HG02763 (cell line): Measurements from ENCODE around the gene NOTCH1.

Experiments used
- ATAC-seq: cut with Tn5 transposase; IDR thresholded peaks from one replicate; pipeline ENCODE4 v1.9.1; 2021; ENCODE audit warnings: mild to moderate bottlenecking, moderate library complexity; ENCODE audit not compliant: unreplicated experiment

NOTCH1 gene

DNA sequence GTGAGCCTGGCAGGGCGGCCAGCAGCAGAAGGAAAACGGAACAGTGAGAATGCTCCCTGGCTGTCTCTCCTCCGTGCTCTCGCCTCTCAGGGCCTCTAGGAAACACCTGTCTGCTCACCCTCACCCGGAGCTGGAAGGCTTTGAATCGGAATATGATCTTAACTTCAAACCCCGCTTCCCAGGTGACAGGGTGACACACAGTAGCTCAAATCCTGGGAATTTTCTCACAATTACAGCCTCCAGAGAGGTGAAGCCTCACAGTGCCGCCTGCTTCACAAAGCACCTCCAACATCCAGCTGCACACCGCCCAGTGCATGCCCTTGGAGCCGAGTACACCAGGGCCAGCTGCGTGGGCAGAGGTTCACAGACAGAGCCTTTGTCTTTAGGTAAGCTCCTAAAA lies 75.5 kb downstream of the NOTCH1 start:
- ATAC-seq, result no peak

DNA sequence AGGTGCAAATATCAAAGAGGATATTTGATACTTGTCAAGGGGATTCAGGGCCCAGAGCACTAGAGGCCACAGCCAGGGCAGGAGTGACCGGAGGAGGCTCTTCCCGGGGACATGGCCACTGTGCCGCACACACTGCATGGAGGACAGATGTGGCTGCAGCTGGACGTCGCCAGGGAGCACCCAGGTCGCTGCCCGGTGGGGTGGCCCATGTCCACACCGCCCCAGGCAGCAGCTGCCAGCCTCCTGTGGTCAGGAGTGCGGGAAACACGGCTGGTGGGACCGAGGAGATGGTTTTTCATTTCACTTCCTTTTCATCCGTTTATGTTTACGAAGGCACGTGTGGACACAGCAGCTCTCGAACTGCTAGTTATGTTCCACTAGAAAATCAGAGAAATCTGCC lies 78.1 kb downstream of the NOTCH1 start:
- no peak for ATAC-seq

DNA sequence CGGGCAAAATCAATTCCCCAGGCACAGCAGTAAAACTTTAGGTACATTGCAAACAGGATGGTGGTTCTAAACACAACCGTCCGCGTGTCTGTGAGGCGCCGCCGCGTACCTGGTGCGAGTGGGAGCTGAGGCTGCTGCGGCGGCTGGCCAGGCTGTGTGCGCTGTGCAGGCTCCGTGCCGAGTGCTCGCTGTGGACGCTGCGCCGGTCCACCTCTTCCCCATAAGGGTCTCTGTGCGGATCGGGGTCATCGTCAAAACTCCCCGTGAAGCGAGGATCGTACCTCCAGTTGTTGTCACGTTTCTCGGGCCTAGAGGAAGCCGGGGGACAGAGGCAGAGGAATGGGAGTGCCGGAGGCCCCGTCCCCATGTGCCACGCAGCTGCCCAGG lies 79.7 kb downstream of the NOTCH1 start:
- ATAC-seq, result no peak

DNA sequence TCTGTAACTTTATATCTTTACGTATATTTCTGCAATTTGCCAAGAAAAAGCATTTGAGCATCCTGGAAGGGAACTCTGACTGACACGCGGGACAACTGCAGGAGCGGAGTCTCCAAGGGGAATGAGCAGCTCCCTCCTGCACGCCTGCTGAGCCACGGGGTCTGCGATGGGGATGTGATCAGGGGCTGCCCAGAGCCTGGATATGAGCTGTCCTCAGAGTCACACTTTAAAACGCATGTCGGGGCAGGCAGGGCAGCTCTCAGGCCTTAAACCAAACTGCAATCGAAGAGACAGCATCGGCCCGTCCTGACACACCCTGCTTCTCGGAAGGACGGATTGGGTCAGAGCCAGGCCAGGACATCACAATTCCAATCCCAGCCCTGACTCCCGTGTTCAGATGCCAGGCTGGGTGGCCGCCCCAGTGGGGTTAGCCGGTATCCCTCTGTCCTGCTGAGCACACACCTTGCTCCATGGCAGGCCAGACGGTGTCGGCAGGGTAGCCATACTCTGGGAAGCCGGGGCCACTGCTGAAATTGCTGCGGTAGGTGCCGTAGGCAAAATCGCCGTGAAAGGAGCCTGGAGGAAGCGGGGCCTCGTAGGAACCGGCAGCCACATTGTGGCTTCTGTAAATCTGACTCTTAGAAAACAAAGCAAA lies 80.2 kb downstream of the NOTCH1 start:
- ATAC-seq, result no peak

DNA sequence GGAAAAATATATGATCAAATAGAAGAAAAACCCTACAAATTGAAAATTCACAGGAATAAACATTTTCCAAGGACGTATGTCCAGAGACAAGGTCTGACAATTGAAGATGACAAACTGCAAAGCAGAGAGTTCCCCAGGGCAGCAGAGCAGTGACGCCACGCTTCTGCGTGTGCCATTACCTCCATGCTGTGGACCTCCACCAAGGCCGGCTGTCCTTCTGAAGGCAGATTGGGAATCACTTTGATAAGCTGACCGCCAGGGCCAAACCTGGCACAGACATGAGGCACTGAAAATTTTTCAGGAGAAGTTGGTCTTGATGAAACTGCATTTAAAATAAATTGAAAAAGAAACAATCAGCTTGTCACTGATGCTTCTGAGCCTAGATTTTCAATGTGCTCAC lies 81.6 kb downstream of the NOTCH1 start:
- no peak for ATAC-seq

DNA sequence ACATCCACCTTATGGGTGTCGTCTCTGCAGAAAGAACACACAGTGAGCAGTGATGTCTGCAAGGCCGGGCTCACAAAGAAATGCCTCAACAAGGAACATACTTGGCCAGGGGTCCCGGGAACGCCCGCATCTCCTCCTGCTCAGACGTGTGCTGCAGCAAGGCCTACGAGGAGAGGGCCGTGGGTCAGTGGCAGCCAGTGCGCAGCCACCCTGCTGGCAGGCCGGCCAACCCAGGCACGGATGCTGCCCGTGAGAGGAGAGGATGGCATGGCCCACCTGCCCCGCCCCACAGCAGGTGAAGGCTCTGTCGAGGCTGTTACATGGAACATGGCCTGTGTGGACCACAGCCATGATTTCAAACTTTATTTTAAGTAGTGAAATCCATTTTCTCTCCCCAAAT lies 82.3 kb downstream of the NOTCH1 start:
- no peak for ATAC-seq

DNA sequence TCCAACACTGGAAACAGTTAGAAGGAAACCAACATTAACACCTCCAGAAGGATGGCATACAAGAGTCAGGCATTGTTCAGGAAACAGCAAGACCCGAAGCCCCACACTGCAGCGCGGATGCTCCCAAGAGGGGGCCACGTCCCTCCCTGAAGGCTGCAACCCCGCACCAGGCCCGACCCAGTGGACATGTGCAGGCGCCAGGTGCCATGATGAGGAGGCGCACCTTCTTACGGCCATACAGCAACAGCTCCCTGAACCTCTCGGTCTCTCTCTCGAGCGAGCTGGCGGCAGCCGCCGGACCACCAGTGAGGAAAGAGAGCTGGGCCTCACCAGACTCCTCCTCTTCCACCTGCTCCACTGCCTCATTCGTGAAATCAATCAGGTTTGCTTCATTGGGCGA lies 83.2 kb downstream of the NOTCH1 start:
- no peak for ATAC-seq

DNA sequence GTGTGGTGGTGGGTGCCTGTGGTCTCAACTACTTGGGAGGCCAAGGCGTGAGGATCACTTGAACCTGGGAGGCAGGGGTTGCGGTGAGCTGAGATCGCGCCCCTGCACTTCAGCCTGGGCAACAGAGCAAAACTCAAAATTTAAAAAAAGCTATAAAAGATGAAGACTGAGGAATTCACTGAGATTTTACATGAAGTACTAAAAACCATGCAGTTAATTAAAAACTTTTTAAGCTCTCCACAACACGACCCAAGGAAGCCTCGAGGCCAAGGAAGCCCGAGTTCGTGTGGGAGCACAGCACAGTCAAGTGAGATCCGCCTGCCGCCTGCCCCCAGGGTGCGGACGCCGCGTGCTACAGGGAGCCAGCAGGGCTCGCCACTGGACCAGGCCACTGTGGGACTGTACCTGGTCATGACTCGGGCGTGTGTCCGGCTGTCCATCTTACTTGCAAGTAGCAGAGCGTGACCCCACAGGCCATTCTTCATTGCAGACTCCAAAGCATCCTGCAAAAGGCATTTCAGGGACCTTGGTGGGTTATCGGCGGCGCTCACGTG lies 85.0 kb downstream of the NOTCH1 start:
- no peak for ATAC-seq

DNA sequence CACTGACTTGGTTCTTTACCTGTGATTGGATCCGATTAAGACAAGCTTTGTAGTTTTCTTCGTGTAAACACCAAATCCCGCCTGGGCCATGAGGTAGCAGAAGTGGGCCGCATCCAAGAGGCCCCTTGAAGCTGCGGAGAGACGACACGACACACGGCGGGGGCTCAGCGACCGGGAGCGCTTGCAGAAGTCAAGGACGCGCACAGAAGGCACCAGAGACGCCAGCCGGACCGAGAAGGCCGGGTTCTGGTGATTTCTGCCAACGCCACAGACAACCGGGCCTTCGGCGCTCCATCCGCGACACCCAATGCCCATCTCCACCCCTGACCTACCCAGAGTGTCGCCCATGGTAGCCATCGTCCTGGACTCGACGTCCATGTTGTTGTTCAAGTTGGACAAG lies 86.4 kb downstream of the NOTCH1 start:
- no peak for ATAC-seq

DNA sequence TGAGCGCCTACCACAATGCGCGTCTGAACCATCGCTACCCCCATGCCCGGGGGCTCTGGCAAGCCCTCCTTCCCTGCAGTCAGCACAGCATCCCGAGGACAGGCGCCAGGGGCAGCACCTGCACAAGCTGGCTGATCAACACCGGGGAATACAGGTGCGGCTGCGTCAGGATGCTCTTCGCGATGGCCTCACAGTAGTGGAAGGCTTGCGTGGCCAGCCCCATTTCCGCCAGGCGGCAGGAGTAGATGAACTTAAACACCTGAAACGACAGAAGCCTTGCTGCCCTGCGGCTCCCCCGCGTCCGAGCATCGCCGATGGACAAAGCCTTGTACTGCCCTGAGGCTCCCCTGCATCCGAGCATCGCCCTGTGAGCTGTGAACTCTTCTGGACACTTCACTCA lies 88.5 kb downstream of the NOTCH1 start:
- no peak for ATAC-seq

DNA sequence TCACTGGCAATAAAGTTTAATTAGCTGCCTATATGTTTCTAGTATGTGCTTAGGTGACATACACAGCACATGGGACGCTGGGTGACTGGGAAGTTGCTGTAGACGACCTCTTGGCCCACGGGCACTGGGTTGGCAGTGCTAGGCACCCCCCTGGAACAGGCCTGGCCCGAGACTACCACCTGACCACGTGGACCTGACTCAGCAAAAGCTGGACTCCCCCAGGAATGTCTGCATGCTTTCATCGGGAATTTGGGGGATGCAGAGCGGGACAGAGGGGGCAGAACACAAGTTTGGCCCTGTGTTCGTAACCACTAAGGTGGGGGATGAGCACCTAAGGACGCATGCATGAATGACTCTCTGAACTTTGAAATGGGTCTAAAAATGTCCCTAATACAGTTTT lies 89.6 kb downstream of the NOTCH1 start:
- no peak for ATAC-seq

DNA sequence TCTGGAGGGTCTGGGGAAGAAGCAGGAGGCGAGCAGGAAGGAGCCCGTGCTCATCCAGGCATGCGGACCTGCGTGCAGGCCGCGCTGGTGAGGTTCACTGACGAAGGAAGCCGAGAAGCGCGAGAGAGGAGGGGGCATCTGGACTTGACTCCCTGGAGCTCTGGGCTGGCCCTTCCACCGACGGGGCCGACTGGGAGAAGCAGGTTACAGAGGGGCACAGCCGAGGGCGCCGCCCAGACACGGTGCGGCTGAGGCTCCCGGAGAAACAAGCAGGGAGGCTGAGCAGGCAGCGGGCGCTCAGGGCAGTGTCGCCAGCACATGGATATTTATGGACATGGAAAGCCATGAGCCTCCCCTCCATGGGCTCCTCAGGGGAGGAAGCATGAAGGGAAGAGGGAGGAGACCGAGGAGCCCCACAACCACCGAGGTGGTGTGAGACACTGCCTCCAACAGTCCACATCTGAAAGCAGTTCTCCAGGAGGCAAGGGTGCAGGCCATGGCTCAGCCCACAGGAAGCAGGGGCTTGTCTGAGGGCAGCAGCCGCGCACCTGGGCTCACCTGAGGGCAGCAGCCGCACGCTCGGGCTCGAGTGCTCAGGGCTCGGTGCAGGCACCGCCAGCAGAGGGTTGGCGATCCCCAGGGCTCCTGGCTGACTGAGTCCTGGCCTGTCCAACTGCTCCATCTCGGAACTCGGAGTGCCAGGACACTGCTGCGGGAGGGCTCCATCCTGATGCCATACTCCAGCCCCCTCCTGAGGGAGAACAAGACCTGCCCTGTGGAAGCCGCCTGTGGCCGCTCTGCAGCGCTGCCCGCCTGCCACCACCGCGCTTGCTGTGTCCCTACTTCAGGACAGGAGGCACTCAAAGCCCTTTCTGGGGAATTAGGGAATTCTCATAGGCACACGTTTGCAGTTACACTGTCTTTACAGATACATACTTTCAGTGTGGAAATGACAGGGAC lies 90.5 kb downstream of the NOTCH1 start:
- no peak for ATAC-seq

DNA sequence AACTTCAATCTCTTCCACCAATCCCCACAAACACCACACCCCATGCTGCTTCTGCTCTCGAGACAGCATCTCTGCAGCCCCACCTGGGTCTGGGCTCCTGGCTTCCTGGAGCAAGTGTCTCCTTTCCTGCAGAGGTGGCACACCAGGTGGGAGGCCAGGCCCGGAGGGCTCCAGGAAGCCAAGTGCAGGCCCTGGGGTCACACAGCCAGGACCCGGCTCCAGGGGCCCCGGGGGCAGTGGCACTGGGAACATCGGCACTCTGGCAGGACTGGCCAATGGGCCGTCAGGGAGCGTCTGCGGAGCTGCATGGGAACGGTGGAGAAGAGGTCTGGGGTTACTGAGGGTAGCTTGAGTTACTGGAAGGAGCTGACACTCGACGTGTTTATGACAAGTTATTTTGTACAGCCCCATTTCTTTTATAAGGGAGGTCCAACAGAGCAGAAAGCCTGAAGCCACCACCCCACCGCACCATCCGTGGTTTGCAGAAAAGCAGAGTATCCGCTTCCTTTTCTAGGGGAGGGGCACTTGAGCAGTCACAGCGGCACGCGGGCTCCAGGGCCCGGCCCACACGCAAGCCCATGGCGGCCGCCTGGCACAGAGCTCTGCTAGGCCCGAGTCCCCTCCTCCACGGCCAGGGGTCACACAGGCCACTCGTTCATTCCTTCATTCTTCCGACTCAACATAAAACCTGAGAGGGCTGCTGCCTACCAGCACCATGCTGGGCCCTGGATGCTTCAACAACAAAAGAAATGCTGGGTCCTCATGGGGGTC lies 91.6 kb downstream of the NOTCH1 start:
- no peak for ATAC-seq

DNA sequence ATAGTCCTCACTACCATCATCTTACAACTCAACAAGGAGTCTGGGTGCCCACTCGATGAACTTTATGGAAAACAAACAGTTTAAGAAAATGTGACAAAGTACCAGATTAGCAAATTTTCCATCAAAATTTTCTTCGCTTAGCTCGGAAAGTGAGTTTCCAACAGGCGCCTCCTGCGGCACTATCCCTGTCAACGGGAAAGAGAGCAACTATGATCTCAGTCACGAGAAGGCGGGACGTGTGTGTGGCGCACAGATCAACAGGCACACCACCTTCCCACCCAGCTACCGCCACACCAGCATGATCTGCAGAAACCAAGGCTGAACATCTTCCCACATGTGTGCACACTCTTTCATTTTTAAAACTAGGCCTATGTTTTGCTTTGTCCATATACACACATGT lies 92.5 kb downstream of the NOTCH1 start:
- ATAC-seq, result no peak

DNA sequence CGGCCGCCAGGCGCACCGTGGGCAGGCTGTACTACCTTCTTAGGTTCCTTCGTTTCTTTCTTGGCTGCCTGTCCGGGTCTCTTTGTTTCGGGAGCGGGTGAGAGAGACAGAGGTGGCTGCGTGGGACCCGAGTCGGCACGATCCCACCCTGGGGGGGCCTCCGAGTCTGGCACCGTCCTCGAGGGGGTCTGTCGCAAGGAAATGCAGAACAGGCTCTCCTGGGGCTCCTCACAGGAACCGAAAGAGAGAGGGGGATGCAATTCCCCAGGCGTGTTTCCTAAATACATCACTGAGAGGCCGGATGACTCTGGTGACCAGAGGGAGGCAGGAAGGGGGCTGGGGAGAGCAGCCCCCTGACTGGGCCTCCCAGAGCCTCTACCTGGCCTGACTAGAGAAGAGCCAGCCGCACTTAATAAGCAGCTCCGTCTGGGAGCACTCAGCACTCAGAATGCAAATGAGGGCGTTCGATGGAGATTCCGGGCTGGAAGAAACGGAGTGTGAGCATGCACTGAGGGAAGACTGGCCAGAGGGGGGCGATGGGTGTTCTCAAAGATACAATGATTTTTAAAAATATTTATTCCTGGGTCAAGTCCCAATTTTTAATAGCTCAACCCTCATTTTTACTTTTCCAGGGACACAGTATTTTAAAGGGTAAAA lies 94.5 kb downstream of the NOTCH1 start:
- no peak for ATAC-seq

DNA sequence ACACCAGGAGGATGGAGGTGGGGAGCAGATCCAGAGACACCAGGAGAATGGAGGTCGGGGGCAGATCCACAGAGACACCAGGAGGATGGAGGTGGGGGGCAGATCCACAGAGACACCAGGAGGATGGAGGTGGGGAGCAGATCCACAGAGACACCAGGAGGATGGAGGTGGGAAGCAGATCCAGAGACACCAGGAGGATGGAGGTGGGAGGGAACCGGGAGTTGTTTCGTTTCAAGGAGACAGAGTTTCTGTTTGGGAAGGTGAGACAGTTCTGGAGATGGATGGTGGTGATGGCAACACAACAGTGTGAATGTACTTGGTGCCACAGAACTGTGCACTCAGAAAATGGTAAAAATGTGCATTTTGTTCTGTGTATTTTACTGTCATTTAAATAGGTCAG lies 97.2 kb downstream of the NOTCH1 start:
- no peak for ATAC-seq

DNA sequence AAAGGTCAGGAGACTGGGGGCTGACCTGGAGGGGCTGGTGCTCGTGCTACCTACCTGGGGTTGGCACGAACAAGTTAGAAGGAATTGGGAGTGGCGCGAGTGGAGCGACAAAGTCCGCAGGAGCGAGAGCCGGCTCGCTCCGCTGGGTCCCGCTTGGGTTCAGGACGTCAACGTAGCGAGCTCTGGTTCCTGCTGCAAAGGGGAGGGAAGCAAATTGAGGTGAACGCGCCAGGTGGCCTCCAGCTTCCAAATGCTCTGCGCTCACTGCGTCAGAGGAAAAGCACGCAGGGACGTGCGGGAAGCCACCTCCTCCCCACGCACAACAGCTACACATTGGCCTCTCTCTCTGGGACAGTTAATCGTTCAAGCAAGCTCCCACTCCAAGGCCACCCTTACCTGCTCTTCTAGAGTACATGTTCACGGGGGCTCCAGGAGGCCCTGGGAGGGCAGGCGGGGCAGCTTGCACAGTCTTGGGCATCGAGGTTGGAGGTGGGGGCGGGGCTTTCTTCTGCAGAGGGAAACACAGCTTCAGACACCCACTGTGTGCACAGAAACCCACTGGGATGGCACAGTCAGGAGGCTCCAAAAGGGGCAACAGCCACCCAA lies 98.6 kb downstream of the NOTCH1 start:
- ATAC-seq, result no peak

DNA sequence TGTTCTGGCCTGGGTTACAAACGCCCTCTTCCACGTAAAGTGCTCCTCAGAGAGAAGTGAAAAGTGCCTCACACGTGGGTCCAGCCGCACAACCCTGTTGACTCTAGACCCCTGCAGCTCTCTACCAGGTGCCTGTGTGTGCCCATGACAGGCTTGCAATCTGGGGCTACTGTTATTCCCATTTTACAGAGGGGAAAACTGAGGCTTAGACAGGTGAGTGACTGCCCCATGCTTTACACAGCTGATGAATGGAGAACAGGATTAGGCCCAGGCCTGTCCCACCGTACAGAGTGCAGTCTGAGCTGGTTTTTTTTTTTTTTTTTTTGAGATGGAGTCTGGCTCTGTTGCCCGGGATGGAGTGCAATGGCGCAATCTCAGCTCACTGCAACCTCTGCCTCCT lies 100.0 kb downstream of the NOTCH1 start:
- no peak for ATAC-seq
